Fibroblast of pulmonary artery (primary cell): ENCODE results near the gene CAMK2N2.

ENCODE experiments used
- DNase-seq: peaks from one replicate; pipeline ENCODE4 v3.0.0-alpha.2; 2010; ENCODE audit warnings: low read depth
- H3K4me3 ChIP-seq: replicated peaks from 2 replicates; pipeline ENCODE4 v1.5.1; 2011; ENCODE audit warnings: low read depth, mild to moderate bottlenecking, control low read depth, low read length, moderate library complexity
- CTCF ChIP-seq: IDR thresholded peaks from 2 replicates; pipeline ENCODE4 v1.5.1; 2011; ENCODE audit warnings: mild to moderate bottlenecking, control low read depth, low read length, inconsistent platforms; ENCODE audit errors: missing control alignments

CAMK2N2 gene

GRCh38 chr3:184259878-184260723 lies 1.3 kb downstream of the CAMK2N2 start:
- peak; percentile 30 for DNase-seq
- peak overlapping the region; percentile 41 for H3K4me3 ChIP-seq
- TF ChIP-seq CTCF = no peak

- no peak overlapping the region for H3K4me3 ChIP-seq
- TF ChIP-seq CTCF = no peak
These were observed 1.9 kb downstream of the CAMK2N2 start for GRCh38 chr3:184259396-184259877.

DNA sequence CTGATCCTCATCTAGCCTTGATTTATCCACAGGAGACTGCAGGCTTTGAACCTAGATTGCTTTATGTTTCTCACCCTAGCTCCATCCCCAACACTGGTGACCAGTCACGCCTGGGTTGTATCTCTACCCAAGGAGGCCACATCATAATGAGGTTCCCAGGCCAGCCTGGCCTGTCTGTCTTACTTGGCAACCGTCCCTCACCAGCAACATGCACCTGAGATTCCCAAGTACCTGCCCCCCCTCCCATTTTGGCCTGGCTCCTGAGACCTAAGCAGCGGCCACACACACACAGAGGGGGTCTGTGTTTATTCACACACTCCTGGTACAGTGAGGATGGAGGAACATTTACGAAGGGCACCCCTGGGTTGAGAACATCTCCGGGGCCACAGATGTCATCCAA lies 2.4 kb downstream of the CAMK2N2 start:
- no peak for DNase-seq
- no peak for TF ChIP-seq CTCF
- H3K4me3 ChIP-seq = no peak overlapping the region

More at GRCh38 chr3:184259396-184259877, 1.9 kb downstream of the CAMK2N2 start:
- no peak for DNase-seq

GRCh38 chr3:184257083-184257915 lies 4.1 kb downstream of the CAMK2N2 start:
- H3K4me3 ChIP-seq = no peak overlapping the region
- TF ChIP-seq CTCF = no peak
- DNase-seq = no peak

DNA sequence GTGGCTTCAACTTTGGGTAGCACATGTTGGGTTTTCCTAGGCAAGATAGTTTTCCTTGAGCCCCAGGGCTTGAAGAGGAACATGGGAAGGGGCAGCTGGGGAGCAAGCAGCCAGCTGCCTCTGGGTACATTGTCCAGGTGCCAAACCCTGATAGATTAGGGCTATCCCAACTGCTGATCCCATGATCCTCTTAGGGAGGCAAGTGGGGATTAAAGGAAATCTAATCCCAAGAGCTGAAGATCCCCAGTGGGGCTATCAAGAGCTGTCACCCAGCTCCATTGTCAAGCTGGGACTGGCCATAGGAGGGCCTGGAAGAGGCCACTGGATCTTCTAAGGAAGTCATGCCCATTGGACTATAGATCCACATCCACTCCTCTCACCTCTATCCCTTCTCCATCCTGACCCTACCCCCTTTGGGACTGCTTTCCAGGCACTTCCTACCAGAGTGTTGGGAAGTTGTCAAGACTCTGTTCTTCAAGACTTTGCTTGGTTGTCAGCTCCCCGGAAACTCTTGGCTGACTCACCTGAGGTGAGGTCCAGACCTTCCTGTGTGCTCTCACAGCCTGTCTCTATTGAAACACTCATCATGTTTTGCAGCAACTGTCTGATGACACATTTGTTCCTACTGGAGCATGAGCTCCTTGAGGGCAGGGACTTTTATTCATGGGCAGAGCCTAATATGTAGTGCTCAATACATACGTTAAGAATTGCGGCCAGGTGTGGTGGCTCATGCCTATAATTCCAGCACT lies 5.9 kb downstream of the CAMK2N2 start:
- DNase-seq = no peak
- no peak for TF ChIP-seq CTCF
- H3K4me3 ChIP-seq = no peak overlapping the region

- peak overlapping the region; percentile 73 for H3K4me3 ChIP-seq
- peak; percentile 98 for TF ChIP-seq CTCF
- peak; percentile 90 for DNase-seq
These were observed 11.1 kb downstream of the CAMK2N2 start for GRCh38 chr3:184250167-184250828.
